Heart left ventricle (tissue), 13 donors: ENCODE measurements around the gene SNCAIP.

Source experiments
- CTCF ChIP-seq, 12 donors: fragments of 200-600 bp; sonication (generic) in 4 of 12; IDR thresholded peaks; one replicate each; pipeline versions ENCODE4 v1.5.0 to v1.8.0; 2018 to 2022; ENCODE audit warnings: antibody characterized with exemption in 12 of 12, mild to moderate bottlenecking in 5 of 12
- POLR2A ChIP-seq, 2 donors: fragments of 450-650 bp; IDR thresholded peaks; one replicate each; pipeline ENCODE4 v1.6.1; 2017; ENCODE audit warnings: antibody characterized with exemption in 2 of 2, mild to moderate bottlenecking in 2 of 2, moderate library complexity in 2 of 2
- donor health status: ischemic (EF 13 %, LVEDD 7.1; RV severe dilation, severe dysfunction).
- donor health status: DM: no; HTN: yes; CAD: no.
- donor health status: DM: no; HTN: no; CAD: no.
- donor health status: ischemic (EF 25% LVEDD 6.9; RV normal size, moderate dysfunction).
- donor health status: ischemic (EF 25% LVEDD 5.7; RV mildly dilated, moderate dysfunction).
- donor health status: ischemic (EF 35%, LVEDD 5.7; RV mildly dilated, moderate dysfunction).
- donor health status: nonischemic (EF 11% LVEDD 7.7; RV severe dilation, severe dysfunction).
- donor health status: DM: yes; HTN: yes; CAD: no.
- donor health status: PGD.
- donor health status: ischemic (EF 29% LVEDD 5.4; RV normal size, mild dysfunction).
- donor health status: nonischemic (EF 23%, LVEDD 6.1; RV moderate dilation, normal function).

- TF ChIP-seq POLR2A (IDR thresholded peaks at IDR 0.05) (no peak), CTCF (IDR thresholded peaks at IDR 0.05) (no peak)
Observed at GRCh38 chr5:122283592-122283991, 28.4 kb upstream of the SNCAIP start.
